Tibial artery (tissue), 4 donors: Measurements from ENCODE around the gene TPD52L1.

Source experiments
- DNase-seq, 2 donors: peaks; one replicate each; pipeline ENCODE4 v3.0.0-alpha.2; 2019
- H3K27ac ChIP-seq, 2 donors: fragments of 200-600 bp; sonication (generic) in 1 of 2; 1 replicate in 1 of 2; 2 replicates in 1 of 2; pipeline ENCODE4 v1.5.1; 2018 to 2019; ENCODE audit warnings: mild to moderate bottlenecking in 1 of 2
- H3K27me3 ChIP-seq, 2 donors: fragments of 200-600 bp; sonication (generic) in 1 of 2; one replicate each; pipeline versions ENCODE4 v1.5.1 to v1.6.0; 2016 to 2019
- H3K36me3 ChIP-seq, 3 donors: fragments of 200-600 bp; sonication (generic) in 2 of 3; one replicate each; pipeline ENCODE4 v1.5.1; 2016 to 2019; ENCODE audit warnings: mild to moderate bottlenecking in 2 of 3
- H3K4me1 ChIP-seq, 4 donors: fragments of 200-600 bp; sonication (generic) in 2 of 4; 1 replicate in 3 of 4; 2 replicates in 1 of 4; pipeline ENCODE4 v1.5.1; 2016 to 2019
- H3K4me3 ChIP-seq, 2 donors: fragments of 200-600 bp; sonication (generic) in 1 of 2; 1 replicate in 1 of 2; 2 replicates in 1 of 2; pipeline ENCODE4 v1.5.1; 2018 to 2019; ENCODE audit warnings: mild to moderate bottlenecking in 2 of 2
- H3K9me3 ChIP-seq, 3 donors: fragments of 200-600 bp; sonication (generic) in 1 of 3; one replicate each; pipeline ENCODE4 v1.5.1; 2016 to 2019
- CTCF ChIP-seq, 2 experiments: fragments of 200-600 bp in 1 of 2; fragments of 450-650 bp in 1 of 2; IDR thresholded peaks; one replicate each; pipeline ENCODE4 v1.5.1; 2017 to 2019; ENCODE audit warnings: antibody characterized with exemption in 2 of 2, mild to moderate bottlenecking in 1 of 2, moderate library complexity in 1 of 2
- intact Hi-C: fragments of 100-400 bp; cut with DNase I; formaldehyde crosslinking; loops from one replicate; pipeline ENCODE4 v1.15.0; 2023; ENCODE audit warnings: low total_unique reads

The TPD52L1 gene

GRCh38 chr6:125206389-125206788 is 52.8 kb downstream of the TPD52L1 start:
- DNase-seq, result no peak
- intact Hi-C loops, result no loop called here
- H3K36me3 ChIP-seq, result no peaks in the 10 kb centered on the region
- TF ChIP-seq CTCF (IDR thresholded peaks at IDR 0.05), result no peak
- no peak overlapping the region for H3K4me3 ChIP-seq
- no peaks in the 10 kb centered on the region for H3K27me3 ChIP-seq
- no peaks in the 10 kb centered on the region for H3K9me3 ChIP-seq
- peak overlapping the region in 1 of 2 donors; percentile 21 for H3K27ac ChIP-seq
- peaks cover 0 to 78% (median 21%) of the 10 kb centered on the region in 4 donors for H3K4me1 ChIP-seq

DNA sequence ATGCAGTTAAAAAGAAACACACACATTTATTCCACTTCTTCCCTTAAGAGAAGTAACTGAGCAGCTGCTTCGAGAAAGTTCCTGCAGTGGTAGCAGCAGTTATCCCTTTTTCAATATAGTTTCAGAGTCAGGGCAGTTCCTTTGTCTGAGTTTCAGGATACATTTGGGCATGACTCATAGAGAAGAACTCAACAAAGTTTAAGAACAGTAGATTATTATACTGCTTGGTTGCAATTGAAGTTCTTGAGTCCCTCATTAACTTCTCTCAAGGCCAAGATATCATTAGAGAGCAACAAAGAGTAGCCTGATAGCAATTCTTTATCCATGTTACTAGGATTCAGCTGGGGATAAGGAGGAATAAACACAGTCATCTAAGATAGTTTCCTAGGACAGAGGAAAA is 54.4 kb downstream of the TPD52L1 start:
- no peak overlapping the region for H3K27ac ChIP-seq
- no peaks in the 10 kb centered on the region for H3K36me3 ChIP-seq
- no peak overlapping the region for H3K4me3 ChIP-seq
- no peak for TF ChIP-seq CTCF (IDR thresholded peaks at IDR 0.05)
- intact Hi-C loops, result no loop called here
- peaks cover 0 to 69% (median 9%) of the 10 kb centered on the region in 4 donors for H3K4me1 ChIP-seq
- no peaks in the 10 kb centered on the region for H3K9me3 ChIP-seq
- no peak for DNase-seq
- no peaks in the 10 kb centered on the region for H3K27me3 ChIP-seq

DNA sequence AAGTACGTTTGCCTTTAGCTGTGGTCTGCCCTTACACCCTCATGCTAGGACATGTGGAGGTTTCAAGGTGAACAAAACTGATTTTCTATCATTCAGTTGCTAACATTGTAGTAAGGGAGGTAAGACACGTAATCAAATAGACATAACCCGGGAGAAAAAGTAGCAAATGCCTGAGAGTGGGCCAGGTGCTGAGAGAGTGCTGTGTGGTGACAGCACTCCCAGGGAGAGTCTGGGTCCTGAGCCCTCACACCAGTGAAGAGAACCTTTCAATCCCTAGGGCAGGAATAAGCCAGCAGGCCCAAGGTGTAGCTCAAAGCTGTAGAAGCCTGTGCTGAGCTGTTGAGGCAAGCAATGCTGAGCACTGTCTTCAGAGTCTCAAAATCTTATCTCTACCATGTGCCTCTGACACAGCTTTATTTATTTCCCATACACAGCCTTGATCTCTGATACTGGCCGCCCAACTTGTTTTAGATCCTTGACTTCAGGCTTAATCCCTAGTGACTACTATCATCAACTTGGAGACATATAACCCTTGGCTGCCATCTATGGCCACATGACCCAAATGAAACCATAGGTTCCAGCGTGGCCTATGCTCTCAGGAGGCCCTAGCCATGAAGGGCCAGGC is 55.2 kb downstream of the TPD52L1 start:
- no peaks in the 10 kb centered on the region for H3K9me3 ChIP-seq
- H3K36me3 ChIP-seq, result no peaks in the 10 kb centered on the region
- no peaks in the 10 kb centered on the region for H3K27me3 ChIP-seq
- intact Hi-C loops, result no loop called here
- DNase-seq, result no peak
- peaks cover 0 to 69% (median 5%) of the 10 kb centered on the region in 4 donors for H3K4me1 ChIP-seq
- no peak overlapping the region for H3K4me3 ChIP-seq
- H3K27ac ChIP-seq, result no peak overlapping the region
- no peak for TF ChIP-seq CTCF (IDR thresholded peaks at IDR 0.05)

DNA sequence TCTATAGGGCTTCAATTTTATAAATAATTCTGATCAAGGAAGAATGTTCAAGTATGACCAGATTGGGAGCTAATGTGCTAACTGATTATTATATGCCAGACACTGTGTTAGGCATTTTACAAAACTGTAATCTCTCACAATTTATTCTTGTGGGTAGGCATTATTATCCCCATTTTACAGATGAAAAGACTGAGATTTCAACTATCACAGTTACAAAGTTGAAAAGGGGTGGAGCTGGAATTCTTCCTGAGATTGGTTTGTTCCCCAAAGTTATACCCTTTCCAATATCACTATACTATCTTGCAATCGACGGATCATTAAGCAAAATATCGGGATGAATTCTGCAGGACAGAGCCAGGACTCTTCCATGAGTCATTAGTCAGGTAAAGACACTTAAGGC is 57.1 kb downstream of the TPD52L1 start:
- TF ChIP-seq CTCF (IDR thresholded peaks at IDR 0.05), result no peak
- Histone ChIP-seq H3K27ac (no peak overlapping the region), H3K27me3 (no peaks in the 10 kb centered on the region), H3K9me3 (no peaks in the 10 kb centered on the region), H3K4me3 (no peak overlapping the region), H3K36me3 (no peaks in the 10 kb centered on the region), H3K4me1 (peaks cover 0 to 76% (median 9%) of the 10 kb centered on the region in 4 donors)
- intact Hi-C loops, result no loop called here
- no peak for DNase-seq

DNA sequence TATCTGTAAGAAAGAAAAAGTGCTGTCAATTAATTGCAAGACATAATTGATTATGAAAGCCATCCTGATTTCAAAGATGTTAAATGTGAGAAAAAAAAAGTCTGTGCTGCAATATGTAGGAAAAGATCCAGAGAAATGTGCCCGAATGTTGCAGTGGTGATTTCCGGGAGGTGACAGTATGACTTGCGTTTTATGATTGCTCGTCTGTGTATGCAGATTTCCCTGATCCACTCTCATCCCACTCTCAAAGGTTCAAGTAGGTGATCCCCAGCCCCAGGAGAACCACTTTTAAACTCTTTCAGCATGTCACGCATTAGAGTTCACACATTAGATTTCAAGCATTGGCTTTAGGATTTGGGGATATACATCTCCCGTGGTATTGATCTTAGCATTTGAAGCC is 57.8 kb downstream of the TPD52L1 start:
- DNase-seq, result no peak

More for the DNA sequence above, 57.8 kb downstream of the TPD52L1 start:
- no peak for TF ChIP-seq CTCF (IDR thresholded peaks at IDR 0.05)
- intact Hi-C loops, result no loop called here
- Histone ChIP-seq H3K9me3 (no peaks in the 10 kb centered on the region), H3K27me3 (no peaks in the 10 kb centered on the region), H3K4me3 (no peak overlapping the region), H3K27ac (no peak overlapping the region), H3K4me1 (peaks cover 0 to 74% (median 10%) of the 10 kb centered on the region in 4 donors), H3K36me3 (no peaks in the 10 kb centered on the region)
